GM12865 (cell line): ENCODE results near the gene GRIA1.

Source experiments
- DNase-seq: peaks from one replicate; pipeline ENCODE4 v3.0.0; 2010; ENCODE audit warnings: low read depth
- H3K4me3 ChIP-seq: 2 replicates; pipeline ENCODE4 v1.5.1; 2011; ENCODE audit warnings: mild to moderate bottlenecking, low read depth, low read length, control low read depth
- TF ChIP-seq, protein P1 (sequence below): IDR thresholded peaks from 2 replicates; pipeline ENCODE4 v1.5.1; 2011; ENCODE audit warnings: low read length, control low read depth, low read depth, inconsistent platforms; ENCODE audit not compliant: insufficient read depth; ENCODE audit errors: missing control alignments

The GRIA1 gene

DNA sequence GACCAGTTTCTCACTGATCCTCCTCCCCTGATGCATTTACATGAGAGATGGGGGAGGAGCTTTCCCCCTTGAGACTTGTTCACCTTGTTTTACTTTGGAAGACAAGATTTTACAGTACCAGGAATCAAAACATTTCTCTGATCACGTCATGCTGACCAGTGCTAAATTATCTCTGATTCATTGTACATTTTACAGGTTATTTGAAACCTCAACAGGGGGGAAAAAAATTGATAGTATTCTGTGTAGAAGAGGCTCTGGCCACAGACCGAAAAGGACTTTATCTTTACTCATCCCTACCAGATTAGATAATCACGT lies 133.9 kb downstream of the GRIA1 start:
- TF ChIP-seq, protein P1, sequence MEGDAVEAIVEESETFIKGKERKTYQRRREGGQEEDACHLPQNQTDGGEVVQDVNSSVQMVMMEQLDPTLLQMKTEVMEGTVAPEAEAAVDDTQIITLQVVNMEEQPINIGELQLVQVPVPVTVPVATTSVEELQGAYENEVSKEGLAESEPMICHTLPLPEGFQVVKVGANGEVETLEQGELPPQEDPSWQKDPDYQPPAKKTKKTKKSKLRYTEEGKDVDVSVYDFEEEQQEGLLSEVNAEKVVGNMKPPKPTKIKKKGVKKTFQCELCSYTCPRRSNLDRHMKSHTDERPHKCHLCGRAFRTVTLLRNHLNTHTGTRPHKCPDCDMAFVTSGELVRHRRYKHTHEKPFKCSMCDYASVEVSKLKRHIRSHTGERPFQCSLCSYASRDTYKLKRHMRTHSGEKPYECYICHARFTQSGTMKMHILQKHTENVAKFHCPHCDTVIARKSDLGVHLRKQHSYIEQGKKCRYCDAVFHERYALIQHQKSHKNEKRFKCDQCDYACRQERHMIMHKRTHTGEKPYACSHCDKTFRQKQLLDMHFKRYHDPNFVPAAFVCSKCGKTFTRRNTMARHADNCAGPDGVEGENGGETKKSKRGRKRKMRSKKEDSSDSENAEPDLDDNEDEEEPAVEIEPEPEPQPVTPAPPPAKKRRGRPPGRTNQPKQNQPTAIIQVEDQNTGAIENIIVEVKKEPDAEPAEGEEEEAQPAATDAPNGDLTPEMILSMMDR, result no peak
- H3K4me3 ChIP-seq, result no peak overlapping the region
- DNase-seq, result no peak

DNA sequence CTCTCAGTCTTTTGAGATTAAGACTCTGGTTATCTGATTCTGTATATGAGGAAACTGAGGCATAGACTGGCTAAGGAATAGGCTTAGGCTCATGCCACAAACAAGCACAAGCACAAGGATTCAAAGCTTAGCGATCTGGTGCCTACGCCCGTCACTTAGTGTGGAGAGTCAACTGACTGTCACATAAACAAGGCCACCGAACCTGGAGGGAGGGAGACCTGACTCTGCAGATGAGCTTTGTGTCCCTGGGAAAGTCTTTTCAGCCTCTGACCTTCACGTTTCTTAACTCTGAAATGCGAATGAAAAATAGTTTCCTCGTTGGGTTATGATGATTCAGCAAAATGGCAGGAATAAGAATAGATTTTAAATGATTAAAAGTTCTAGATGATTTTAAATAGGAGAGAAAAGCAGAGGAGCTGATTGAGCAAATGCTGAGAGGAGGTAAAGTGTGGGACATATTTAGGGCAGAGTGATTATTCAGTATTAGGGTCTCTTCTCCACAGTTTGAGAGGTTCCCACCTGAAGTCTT lies 135.4 kb downstream of the GRIA1 start:
- TF ChIP-seq, protein P1, result no peak

GRCh38 chr5:153626836-153627235 lies 136.4 kb downstream of the GRIA1 start:
- no peak overlapping the region for H3K4me3 ChIP-seq
- DNase-seq, result no peak
- TF ChIP-seq, protein P1, result no peak

More for the DNA sequence above, 135.4 kb downstream of the GRIA1 start:
- H3K4me3 ChIP-seq, result no peak overlapping the region
- DNase-seq, result no peak

DNA sequence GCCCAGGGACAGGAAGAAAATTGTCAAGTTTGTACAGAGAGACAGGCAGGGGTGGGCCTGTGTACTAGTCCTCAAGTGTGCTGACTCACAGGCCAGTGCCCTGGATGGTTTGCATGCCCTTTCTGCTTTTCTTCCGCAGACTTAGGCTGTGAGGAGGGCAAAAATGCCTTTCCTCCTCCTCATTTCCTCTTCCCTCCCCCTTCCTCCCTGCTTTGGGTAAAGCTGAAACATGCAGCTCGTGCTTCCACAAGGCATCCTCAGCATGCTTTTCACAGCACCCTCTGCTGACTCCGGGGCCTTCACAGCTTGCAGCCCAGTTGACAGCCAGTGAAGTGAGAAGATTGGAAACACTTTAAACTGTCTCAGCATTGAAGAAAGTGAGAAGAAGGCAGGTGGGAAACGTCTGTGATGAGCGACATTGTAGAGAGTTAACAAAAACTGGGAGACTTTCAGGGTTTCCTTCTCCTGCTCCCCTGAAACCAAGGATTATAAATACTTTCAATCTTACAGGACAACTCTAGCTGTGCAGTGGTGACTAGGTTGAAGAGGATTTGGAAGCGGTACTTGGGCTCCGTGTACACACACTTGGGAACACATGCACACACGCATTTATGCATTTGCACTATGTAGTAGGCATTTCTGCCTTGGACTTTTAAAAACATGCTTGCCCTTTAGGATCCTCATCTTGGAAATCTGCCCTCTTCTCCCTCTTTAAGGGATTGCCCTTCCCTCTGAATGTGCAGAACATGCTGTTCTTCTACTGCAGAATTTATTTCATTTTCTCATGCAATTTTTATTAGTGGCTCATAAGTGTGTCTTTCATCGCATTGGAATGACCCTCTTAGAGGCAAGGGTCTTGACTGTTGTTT lies 138.8 kb downstream of the GRIA1 start:
- H3K4me3 ChIP-seq, result no peak overlapping the region
- no peak for DNase-seq

GRCh38 chr5:153630546-153630945 lies 140.1 kb downstream of the GRIA1 start:
- no peak for DNase-seq
- TF ChIP-seq, protein P1, result no peak
- H3K4me3 ChIP-seq, result no peak overlapping the region

More for the DNA sequence above, 138.8 kb downstream of the GRIA1 start:
- TF ChIP-seq, protein P1, result no peak

DNA sequence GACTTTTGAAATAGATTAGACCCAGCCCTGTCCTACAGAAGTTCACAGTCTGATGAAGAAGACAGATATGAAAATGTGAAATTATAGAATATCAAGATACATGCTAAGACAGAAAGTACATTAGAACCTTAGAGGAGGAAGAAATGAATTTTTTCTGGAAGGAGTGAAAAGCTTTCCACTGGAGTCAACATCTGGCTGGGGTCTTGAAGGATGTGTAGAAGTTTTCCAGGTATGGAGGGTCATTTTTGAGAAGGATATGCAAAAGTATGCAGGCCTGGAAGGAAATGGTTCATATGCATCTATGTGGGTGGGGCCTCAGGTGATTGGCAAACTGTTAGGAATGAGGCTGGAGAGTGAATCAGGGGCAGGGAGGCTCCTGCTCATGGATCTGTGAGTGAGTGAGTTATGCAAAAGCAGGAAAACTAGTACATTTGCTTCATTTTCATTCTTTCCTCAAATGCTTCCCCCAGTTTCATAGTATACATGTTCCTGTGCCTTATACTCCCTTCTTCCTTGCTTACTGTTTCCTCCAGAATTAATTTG lies 142.3 kb downstream of the GRIA1 start:
- TF ChIP-seq, protein P1, result no peak
- DNase-seq, result no peak
- no peak overlapping the region for H3K4me3 ChIP-seq
